ENCODE data around the gene PDE8A.
"Not testable (repeated sequence)": the region's sequence is repeated elsewhere in the genome, so short reads cannot be mapped to it uniquely, and the experiment has no call there.

PDE8A gene

GRCh38 chr15:84982301-84982920 lies 755 bp downstream of the PDE8A start:
- H3K9me3 ChIP-seq (ENCODE audit: control insufficient read depth, low read depth, low read length), result no peaks in the 10 kb centered on the region
- no peaks in the 10 kb centered on the region for H3K36me3 ChIP-seq (ENCODE audit: control insufficient read depth, low read depth, low read length)
- peaks cover 60% of the 10 kb centered on the region for H3K27me3 ChIP-seq (ENCODE audit: control insufficient read depth, insufficient read depth, low read length)
- H3K4me3 ChIP-seq (ENCODE audit: low read length), result peak overlapping the region; percentile 83
- no peak overlapping the region for H3K27ac ChIP-seq (ENCODE audit: low read length)
- no peak overlapping the region for H3K9ac ChIP-seq (ENCODE audit: low read length)
- peaks cover 5% of the 10 kb centered on the region for H3K4me1 ChIP-seq (ENCODE audit: control insufficient read depth, low read depth, low read length)

- Histone ChIP-seq H3K27me3 (ENCODE audit: control insufficient read depth, insufficient read depth, low read length) (peaks cover 59% of the 10 kb centered on the region), H3K27ac (ENCODE audit: low read length) (no peak overlapping the region), H3K4me1 (ENCODE audit: control insufficient read depth, low read depth, low read length) (peaks cover 5% of the 10 kb centered on the region), H3K36me3 (ENCODE audit: control insufficient read depth, low read depth, low read length) (no peaks in the 10 kb centered on the region), H3K4me3 (ENCODE audit: low read length) (no peak overlapping the region), H3K9ac (ENCODE audit: low read length) (no peak overlapping the region), H3K9me3 (ENCODE audit: control insufficient read depth, low read depth, low read length) (no peaks in the 10 kb centered on the region)
Measured at GRCh38 chr15:84983294-84983693, 1.6 kb downstream of the PDE8A start.

- Histone ChIP-seq H3K36me3 (ENCODE audit: control insufficient read depth, low read depth, low read length) (no peaks in the 10 kb centered on the region), H3K9me3 (ENCODE audit: control insufficient read depth, low read depth, low read length) (no peaks in the 10 kb centered on the region), H3K27ac (ENCODE audit: low read length) (no peak overlapping the region), H3K4me3 (ENCODE audit: low read length) (no peak overlapping the region), H3K27me3 (ENCODE audit: control insufficient read depth, insufficient read depth, low read length) (peaks cover 55% of the 10 kb centered on the region), H3K4me1 (ENCODE audit: control insufficient read depth, low read depth, low read length) (peaks cover 5% of the 10 kb centered on the region), H3K9ac (ENCODE audit: low read length) (no peak overlapping the region)
Measured at GRCh38 chr15:84983711-84984110, 2.1 kb downstream of the PDE8A start.

- H3K27me3 ChIP-seq (ENCODE audit: control insufficient read depth, insufficient read depth, low read length), result peaks cover 40% of the 10 kb centered on the region
- H3K36me3 ChIP-seq (ENCODE audit: control insufficient read depth, low read depth, low read length), result no peaks in the 10 kb centered on the region
- H3K9ac ChIP-seq (ENCODE audit: low read length), result no peak overlapping the region
- peaks cover 5% of the 10 kb centered on the region for H3K4me1 ChIP-seq (ENCODE audit: control insufficient read depth, low read depth, low read length)
- no peak overlapping the region for H3K27ac ChIP-seq (ENCODE audit: low read length)
- no peak overlapping the region for H3K4me3 ChIP-seq (ENCODE audit: low read length)
- H3K9me3 ChIP-seq (ENCODE audit: control insufficient read depth, low read depth, low read length), result no peaks in the 10 kb centered on the region
Measured at GRCh38 chr15:84985158-84985557, 3.5 kb downstream of the PDE8A start.

GRCh38 chr15:84987351-84987750 lies 5.7 kb downstream of the PDE8A start:
- H3K36me3 ChIP-seq (ENCODE audit: control insufficient read depth, low read depth, low read length); H3K4me3 ChIP-seq (ENCODE audit: low read length); H3K9ac ChIP-seq (ENCODE audit: low read length); H3K27ac ChIP-seq (ENCODE audit: low read length); H3K4me1 ChIP-seq (ENCODE audit: control insufficient read depth, low read depth, low read length); H3K9me3 ChIP-seq (ENCODE audit: control insufficient read depth, low read depth, low read length): not testable (repeated sequence)
- H3K27me3 ChIP-seq (ENCODE audit: control insufficient read depth, insufficient read depth, low read length), result peaks cover 28% of the 10 kb centered on the region

GRCh38 chr15:84987949-84988624 lies 6.4 kb downstream of the PDE8A start:
- Histone ChIP-seq H3K9me3 (ENCODE audit: control insufficient read depth, low read depth, low read length) (no peaks in the 10 kb centered on the region), H3K36me3 (ENCODE audit: control insufficient read depth, low read depth, low read length) (no peaks in the 10 kb centered on the region), H3K9ac (ENCODE audit: low read length) (no peak overlapping the region), H3K27ac (ENCODE audit: low read length) (no peak overlapping the region), H3K27me3 (ENCODE audit: control insufficient read depth, insufficient read depth, low read length) (peaks cover 21% of the 10 kb centered on the region), H3K4me1 (ENCODE audit: control insufficient read depth, low read depth, low read length) (no peaks in the 10 kb centered on the region), H3K4me3 (ENCODE audit: low read length) (no peak overlapping the region)

GRCh38 chr15:84988909-84989644 lies 7.4 kb downstream of the PDE8A start:
- peaks cover 11% of the 10 kb centered on the region for H3K27me3 ChIP-seq (ENCODE audit: control insufficient read depth, insufficient read depth, low read length)
- no peaks in the 10 kb centered on the region for H3K9me3 ChIP-seq (ENCODE audit: control insufficient read depth, low read depth, low read length)
- no peak overlapping the region for H3K27ac ChIP-seq (ENCODE audit: low read length)
- no peaks in the 10 kb centered on the region for H3K4me1 ChIP-seq (ENCODE audit: control insufficient read depth, low read depth, low read length)
- H3K36me3 ChIP-seq (ENCODE audit: control insufficient read depth, low read depth, low read length), result no peaks in the 10 kb centered on the region
- H3K9ac ChIP-seq (ENCODE audit: low read length), result no peak overlapping the region
- H3K4me3 ChIP-seq (ENCODE audit: low read length), result no peak overlapping the region

- Histone ChIP-seq H3K9me3 (ENCODE audit: control insufficient read depth, low read depth, low read length) (no peaks in the 10 kb centered on the region), H3K27me3 (ENCODE audit: control insufficient read depth, insufficient read depth, low read length) (no peaks in the 10 kb centered on the region), H3K9ac (ENCODE audit: low read length) (no peak overlapping the region), H3K36me3 (ENCODE audit: control insufficient read depth, low read depth, low read length) (no peaks in the 10 kb centered on the region), H3K4me3 (ENCODE audit: low read length) (no peak overlapping the region), H3K27ac (ENCODE audit: low read length) (no peak overlapping the region), H3K4me1 (ENCODE audit: control insufficient read depth, low read depth, low read length) (no peaks in the 10 kb centered on the region)
Measured at GRCh38 chr15:84990507-84990906, 8.9 kb downstream of the PDE8A start.

- Histone ChIP-seq H3K9me3 (ENCODE audit: control insufficient read depth, low read depth, low read length) (no peaks in the 10 kb centered on the region), H3K4me3 (ENCODE audit: low read length) (no peak overlapping the region), H3K9ac (ENCODE audit: low read length) (no peak overlapping the region), H3K27me3 (ENCODE audit: control insufficient read depth, insufficient read depth, low read length) (no peaks in the 10 kb centered on the region), H3K4me1 (ENCODE audit: control insufficient read depth, low read depth, low read length) (no peaks in the 10 kb centered on the region), H3K27ac (ENCODE audit: low read length) (no peak overlapping the region), H3K36me3 (ENCODE audit: control insufficient read depth, low read depth, low read length) (no peaks in the 10 kb centered on the region)
Measured at GRCh38 chr15:84991014-84991712, 9.5 kb downstream of the PDE8A start.

GRCh38 chr15:84992157-84992944 lies 10.7 kb downstream of the PDE8A start:
- Histone ChIP-seq H3K9ac (ENCODE audit: low read length) (no peak overlapping the region), H3K4me1 (ENCODE audit: control insufficient read depth, low read depth, low read length) (no peaks in the 10 kb centered on the region), H3K4me3 (ENCODE audit: low read length) (no peak overlapping the region), H3K9me3 (ENCODE audit: control insufficient read depth, low read depth, low read length) (no peaks in the 10 kb centered on the region), H3K36me3 (ENCODE audit: control insufficient read depth, low read depth, low read length) (no peaks in the 10 kb centered on the region), H3K27me3 (ENCODE audit: control insufficient read depth, insufficient read depth, low read length) (no peaks in the 10 kb centered on the region), H3K27ac (ENCODE audit: low read length) (no peak overlapping the region)

- no peaks in the 10 kb centered on the region for H3K27me3 ChIP-seq (ENCODE audit: control insufficient read depth, insufficient read depth, low read length)
- no peaks in the 10 kb centered on the region for H3K4me1 ChIP-seq (ENCODE audit: control insufficient read depth, low read depth, low read length)
- no peak overlapping the region for H3K4me3 ChIP-seq (ENCODE audit: low read length)
- no peak overlapping the region for H3K9ac ChIP-seq (ENCODE audit: low read length)
- no peaks in the 10 kb centered on the region for H3K9me3 ChIP-seq (ENCODE audit: control insufficient read depth, low read depth, low read length)
- H3K27ac ChIP-seq (ENCODE audit: low read length), result no peak overlapping the region
- no peaks in the 10 kb centered on the region for H3K36me3 ChIP-seq (ENCODE audit: control insufficient read depth, low read depth, low read length)
Measured at GRCh38 chr15:84996055-84996454, 14.4 kb downstream of the PDE8A start.
